Kidney tubule cell (primary cell): ENCODE results near the gene TSC22D3.
"Not testable (repeated sequence)": the region's sequence is repeated elsewhere in the genome, so short reads cannot be mapped to it uniquely, and the experiment has no call there.

Source experiments
- DNase-seq: peaks from one replicate; pipeline ENCODE4 v3.0.0-alpha.2; 2018; ENCODE audit warnings: low spot score

Gene TSC22D3

GRCh38 chrX:107683124-107683895 is 92.3 kb downstream of the TSC22D3 start:
- DNase-seq, result no peak

- no peak for DNase-seq
These were observed 93.3 kb downstream of the TSC22D3 start for GRCh38 chrX:107682256-107682655.

GRCh38 chrX:107678957-107679740 is 96.4 kb downstream of the TSC22D3 start:
- peak; percentile 50 for DNase-seq

GRCh38 chrX:107677909-107678308 is 97.7 kb downstream of the TSC22D3 start:
- DNase-seq, result no peak

GRCh38 chrX:107677501-107677901 is 98.1 kb downstream of the TSC22D3 start:
- DNase-seq, result peak; percentile 34

GRCh38 chrX:107676559-107677378 is 98.8 kb downstream of the TSC22D3 start:
- peak; percentile 88 for DNase-seq

- no peak for DNase-seq
These were observed 99.6 kb downstream of the TSC22D3 start for GRCh38 chrX:107675823-107676555.

GRCh38 chrX:107675365-107675654 is 100.3 kb downstream of the TSC22D3 start:
- no peak for DNase-seq

- DNase-seq, result no peak
These were observed 100.9 kb downstream of the TSC22D3 start for GRCh38 chrX:107674480-107675364.

GRCh38 chrX:107673933-107674479 is 101.6 kb downstream of the TSC22D3 start:
- DNase-seq, result no peak

- DNase-seq, result no peak
These were observed 102.2 kb downstream of the TSC22D3 start for GRCh38 chrX:107673431-107673830.

- DNase-seq, result peak; percentile 79
These were observed 102.6 kb downstream of the TSC22D3 start for GRCh38 chrX:107672955-107673378.

GRCh38 chrX:107671256-107671655 is 104.3 kb downstream of the TSC22D3 start:
- not testable (repeated sequence) for DNase-seq

GRCh38 chrX:107669885-107670628 is 105.5 kb downstream of the TSC22D3 start:
- DNase-seq, result no peak

- DNase-seq, result no peak
These were observed 106.3 kb downstream of the TSC22D3 start for GRCh38 chrX:107669261-107669660.

- DNase-seq, result not testable (repeated sequence)
These were observed 106.9 kb downstream of the TSC22D3 start for GRCh38 chrX:107668710-107669109.

GRCh38 chrX:107667426-107667825 is 108.2 kb downstream of the TSC22D3 start:
- no peak for DNase-seq

- DNase-seq, result no peak
These were observed 108.7 kb downstream of the TSC22D3 start for GRCh38 chrX:107666931-107667330.
